ENCODE measurements around the gene NCOA5.
"Not testable (repeated sequence)": the region's sequence is repeated elsewhere in the genome, so short reads cannot be mapped to it uniquely, and the experiment has no call there.

The NCOA5 gene

GRCh38 chr20:46119547-46119946 is 29.8 kb upstream of the NCOA5 start:
- no peak for DNase-seq

GRCh38 chr20:46119028-46119546 is 29.3 kb upstream of the NCOA5 start:
- DNase-seq = no peak

- no peak for DNase-seq
These were observed 28.8 kb upstream of the NCOA5 start for GRCh38 chr20:46118481-46119020.

GRCh38 chr20:46117704-46118467 is 28.1 kb upstream of the NCOA5 start, which contains the start of gene CD40:
TSS of gene CD40 (plus strand) at chr20:46118314. CDS start at chr20:46118344, 30 bp downstream.
- DNase-seq = no peak

- no peak for DNase-seq
These were observed 24.7 kb upstream of the NCOA5 start for GRCh38 chr20:46114449-46114848.

GRCh38 chr20:46113113-46113470 is 23.3 kb upstream of the NCOA5 start:
- no peak for DNase-seq

GRCh38 chr20:46112430-46113112 is 22.8 kb upstream of the NCOA5 start:
- no peak for DNase-seq

- DNase-seq = no peak
These were observed 22.1 kb upstream of the NCOA5 start for GRCh38 chr20:46111836-46112212.

GRCh38 chr20:46111028-46111835 is 21.5 kb upstream of the NCOA5 start:
- no peak for DNase-seq

- no peak for DNase-seq
These were observed 19.2 kb upstream of the NCOA5 start for GRCh38 chr20:46108976-46109375.

- DNase-seq = no peak
These were observed 18.7 kb upstream of the NCOA5 start for GRCh38 chr20:46108435-46108841.

GRCh38 chr20:46107061-46107460 is 17.3 kb upstream of the NCOA5 start:
- no peak for DNase-seq

GRCh38 chr20:46104262-46104661 is 14.5 kb upstream of the NCOA5 start:
- no peak for DNase-seq

GRCh38 chr20:46102940-46103339 is 13.2 kb upstream of the NCOA5 start:
- DNase-seq = no peak

- no peak for DNase-seq
These were observed 12.2 kb upstream of the NCOA5 start for GRCh38 chr20:46101957-46102356.

GRCh38 chr20:46100988-46101387 is 11.2 kb upstream of the NCOA5 start:
- DNase-seq = no peak

GRCh38 chr20:46100444-46100843 is 10.7 kb upstream of the NCOA5 start:
- DNase-seq = not testable (repeated sequence)

- DNase-seq = no peak
These were observed 9.9 kb upstream of the NCOA5 start for GRCh38 chr20:46099491-46100287.

GRCh38 chr20:46093531-46093930 is 3.8 kb upstream of the NCOA5 start:
- DNase-seq = no peak

GRCh38 chr20:46091622-46092535 is 2.1 kb upstream of the NCOA5 start:
- DNase-seq = not testable (repeated sequence)

- DNase-seq = no peak
These were observed 670 bp downstream of the NCOA5 start for GRCh38 chr20:46089167-46089416.
